SW 1271 (cell line): ENCODE results near the gene PEAK1.

ENCODE experiments used
- DNase-seq, 2 experiments: peaks; one replicate each; lab custom pipeline; 2025; lab: John Stamatoyannopoulos, UW

Gene PEAK1, protein sequence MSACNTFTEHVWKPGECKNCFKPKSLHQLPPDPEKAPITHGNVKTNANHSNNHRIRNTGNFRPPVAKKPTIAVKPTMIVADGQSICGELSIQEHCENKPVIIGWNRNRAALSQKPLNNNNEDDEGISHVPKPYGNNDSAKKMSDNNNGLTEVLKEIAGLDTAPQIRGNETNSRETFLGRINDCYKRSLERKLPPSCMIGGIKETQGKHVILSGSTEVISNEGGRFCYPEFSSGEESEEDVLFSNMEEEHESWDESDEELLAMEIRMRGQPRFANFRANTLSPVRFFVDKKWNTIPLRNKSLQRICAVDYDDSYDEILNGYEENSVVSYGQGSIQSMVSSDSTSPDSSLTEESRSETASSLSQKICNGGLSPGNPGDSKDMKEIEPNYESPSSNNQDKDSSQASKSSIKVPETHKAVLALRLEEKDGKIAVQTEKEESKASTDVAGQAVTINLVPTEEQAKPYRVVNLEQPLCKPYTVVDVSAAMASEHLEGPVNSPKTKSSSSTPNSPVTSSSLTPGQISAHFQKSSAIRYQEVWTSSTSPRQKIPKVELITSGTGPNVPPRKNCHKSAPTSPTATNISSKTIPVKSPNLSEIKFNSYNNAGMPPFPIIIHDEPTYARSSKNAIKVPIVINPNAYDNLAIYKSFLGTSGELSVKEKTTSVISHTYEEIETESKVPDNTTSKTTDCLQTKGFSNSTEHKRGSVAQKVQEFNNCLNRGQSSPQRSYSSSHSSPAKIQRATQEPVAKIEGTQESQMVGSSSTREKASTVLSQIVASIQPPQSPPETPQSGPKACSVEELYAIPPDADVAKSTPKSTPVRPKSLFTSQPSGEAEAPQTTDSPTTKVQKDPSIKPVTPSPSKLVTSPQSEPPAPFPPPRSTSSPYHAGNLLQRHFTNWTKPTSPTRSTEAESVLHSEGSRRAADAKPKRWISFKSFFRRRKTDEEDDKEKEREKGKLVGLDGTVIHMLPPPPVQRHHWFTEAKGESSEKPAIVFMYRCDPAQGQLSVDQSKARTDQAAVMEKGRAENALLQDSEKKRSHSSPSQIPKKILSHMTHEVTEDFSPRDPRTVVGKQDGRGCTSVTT (N-terminal part only)

GRCh38 chr15:77419836-77420609, at the start of gene PEAK1:
TSS of gene PEAK1 (minus strand) at chr15:77420104. CDS start at chr15:77181926, 238,178 bp downstream.
- DNase-seq = peak; percentile 97

- DNase-seq = no peak
These were observed 49.0 kb upstream of the PEAK1 start for GRCh38 chr15:77468896-77469295.

- DNase-seq = no peak
These were observed 46.6 kb upstream of the PEAK1 start for GRCh38 chr15:77466521-77466920.

DNA sequence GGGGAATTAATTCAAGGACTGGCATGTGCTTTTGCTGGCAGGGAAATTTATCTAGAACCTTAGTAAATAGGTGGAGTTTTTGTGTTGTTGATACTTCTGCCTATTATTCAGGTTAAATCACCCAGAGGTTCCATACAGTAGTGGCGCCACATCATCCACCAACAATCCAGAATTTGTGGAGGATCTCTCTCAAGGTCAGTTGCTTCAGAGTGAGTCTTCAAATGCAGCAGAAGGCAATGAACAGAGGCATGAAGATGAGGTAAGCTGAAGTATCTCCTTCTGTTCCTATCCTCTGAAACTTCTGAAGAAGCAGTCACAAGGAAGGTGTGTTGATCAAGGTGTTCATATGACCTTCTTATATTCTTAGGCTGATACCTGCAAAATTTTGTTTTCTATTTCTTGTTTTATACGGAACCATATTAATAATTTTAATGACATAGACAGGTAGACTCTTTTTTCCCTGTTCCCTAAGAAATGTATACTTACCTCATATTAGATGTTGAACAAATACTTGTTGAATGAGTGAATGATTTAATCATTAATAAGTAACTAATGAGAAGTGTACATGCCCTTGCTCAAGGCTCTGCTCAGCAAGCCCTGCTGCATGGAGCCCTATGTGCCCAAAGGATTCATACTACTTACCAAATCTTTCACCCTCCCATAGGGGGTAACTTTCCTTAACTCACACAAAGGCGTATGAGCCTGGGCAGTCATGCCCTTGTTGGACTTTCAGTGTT, 44.4 kb upstream of the PEAK1 start:
- DNase-seq = no peak

DNA sequence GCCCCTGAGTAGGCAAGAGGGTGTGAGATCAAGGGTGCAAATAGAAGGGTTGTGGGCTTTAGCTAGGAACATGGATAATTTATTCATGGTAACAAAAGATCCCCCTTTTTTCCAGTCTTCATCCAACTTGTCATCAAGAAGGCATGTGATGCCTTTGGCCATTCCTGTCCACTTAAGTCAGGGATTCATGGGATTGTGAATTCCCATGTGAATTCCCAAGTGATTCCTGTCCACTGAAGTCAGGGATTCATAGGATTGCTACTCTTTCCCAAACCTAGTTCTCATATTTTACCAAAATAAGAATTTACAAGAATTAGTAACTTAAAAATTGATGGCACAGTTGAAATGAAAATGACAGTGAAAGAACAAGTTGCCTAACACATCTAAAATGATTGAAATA, 41.6 kb upstream of the PEAK1 start:
- DNase-seq = no peak

DNA sequence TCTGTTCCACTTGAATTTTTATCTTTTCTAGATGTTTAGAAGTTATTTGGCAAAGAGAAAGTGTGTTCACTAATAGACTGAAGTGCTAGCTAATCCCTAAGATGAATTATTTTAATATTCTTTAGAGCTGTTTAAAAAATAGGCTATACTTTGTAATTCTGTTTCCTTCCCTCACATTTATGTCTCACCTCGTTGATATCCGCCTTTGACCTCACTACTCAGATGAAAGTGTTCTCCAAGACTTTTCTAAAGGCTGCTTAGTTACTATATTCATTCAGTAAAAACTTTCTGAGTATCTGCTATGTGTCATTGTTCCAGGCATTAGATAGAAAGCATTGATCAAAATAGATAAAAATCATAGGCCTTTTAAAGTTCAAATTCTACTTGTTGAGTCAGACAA, 39.1 kb upstream of the PEAK1 start:
- no peak for DNase-seq

DNA sequence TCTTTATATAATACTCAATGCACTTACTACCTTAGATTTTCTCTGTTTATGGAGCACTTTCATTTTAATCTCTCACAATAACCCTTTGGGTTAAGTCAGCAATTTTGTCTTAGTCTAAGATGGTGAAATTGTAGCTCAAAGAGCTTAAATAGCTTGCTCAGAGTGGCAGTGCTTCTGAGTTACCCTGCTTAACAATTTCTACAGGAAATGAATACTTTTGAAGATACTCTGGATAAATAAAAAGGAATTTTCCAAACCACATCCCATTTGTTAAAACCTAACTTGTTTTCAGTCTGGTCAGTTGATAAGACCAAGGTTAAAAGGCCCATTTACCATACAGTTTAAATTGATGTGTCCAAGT, 38.0 kb upstream of the PEAK1 start:
- no peak for DNase-seq

- DNase-seq = no peak
These were observed 37.4 kb upstream of the PEAK1 start for GRCh38 chr15:77457191-77457904.

GRCh38 chr15:77456746-77457145, 36.8 kb upstream of the PEAK1 start:
- no peak for DNase-seq

- peak in 1 of 2 experiments; percentile 18 for DNase-seq
These were observed 35.9 kb upstream of the PEAK1 start for GRCh38 chr15:77455696-77456321.

GRCh38 chr15:77454951-77455350, 35.0 kb upstream of the PEAK1 start:
- DNase-seq = no peak

DNA sequence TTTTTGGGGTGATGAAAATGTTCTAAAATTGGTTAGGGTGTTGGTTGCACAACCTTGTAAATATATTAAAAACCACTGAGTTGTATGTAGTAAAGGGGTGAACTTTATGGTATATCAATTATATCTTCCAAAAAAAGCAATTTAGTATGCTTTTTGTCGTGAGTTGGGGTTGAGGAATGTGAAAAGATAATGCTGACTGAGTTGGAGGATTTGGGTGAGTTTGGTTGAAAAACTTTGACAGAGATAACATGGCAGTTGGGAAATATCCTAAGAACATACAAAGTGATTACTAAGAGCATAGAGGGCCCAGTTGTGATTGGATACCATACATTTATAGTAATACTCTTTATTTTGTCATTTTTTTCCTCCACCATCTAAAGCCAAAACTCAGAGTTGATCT, 34.4 kb upstream of the PEAK1 start:
- DNase-seq = no peak

DNA sequence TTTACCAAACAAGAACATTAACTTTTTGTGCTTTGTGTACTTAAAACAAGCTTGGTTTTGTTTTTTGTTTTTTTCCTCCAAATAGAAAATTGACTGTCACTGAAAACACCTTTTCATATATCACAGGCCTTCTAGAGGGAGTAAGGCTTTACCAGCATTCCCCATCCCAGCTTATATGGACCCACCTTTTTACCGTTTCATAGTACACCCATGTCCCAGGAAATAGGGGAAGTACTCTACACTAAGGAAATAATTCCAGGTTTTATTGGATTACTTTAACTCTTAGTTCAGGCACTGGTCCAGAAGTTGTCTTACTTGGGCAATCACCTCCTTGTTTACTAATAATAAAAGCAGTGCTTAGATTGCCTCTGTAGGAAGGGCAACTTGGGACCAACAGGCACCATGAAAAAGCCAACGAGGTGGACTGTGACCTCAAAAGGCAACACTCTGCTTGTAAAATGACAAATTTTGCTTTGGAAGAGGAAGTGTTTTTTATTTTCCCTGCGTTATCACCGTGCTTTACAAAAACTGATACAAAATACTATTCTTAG, 27.0 kb upstream of the PEAK1 start:
- no peak for DNase-seq

DNA sequence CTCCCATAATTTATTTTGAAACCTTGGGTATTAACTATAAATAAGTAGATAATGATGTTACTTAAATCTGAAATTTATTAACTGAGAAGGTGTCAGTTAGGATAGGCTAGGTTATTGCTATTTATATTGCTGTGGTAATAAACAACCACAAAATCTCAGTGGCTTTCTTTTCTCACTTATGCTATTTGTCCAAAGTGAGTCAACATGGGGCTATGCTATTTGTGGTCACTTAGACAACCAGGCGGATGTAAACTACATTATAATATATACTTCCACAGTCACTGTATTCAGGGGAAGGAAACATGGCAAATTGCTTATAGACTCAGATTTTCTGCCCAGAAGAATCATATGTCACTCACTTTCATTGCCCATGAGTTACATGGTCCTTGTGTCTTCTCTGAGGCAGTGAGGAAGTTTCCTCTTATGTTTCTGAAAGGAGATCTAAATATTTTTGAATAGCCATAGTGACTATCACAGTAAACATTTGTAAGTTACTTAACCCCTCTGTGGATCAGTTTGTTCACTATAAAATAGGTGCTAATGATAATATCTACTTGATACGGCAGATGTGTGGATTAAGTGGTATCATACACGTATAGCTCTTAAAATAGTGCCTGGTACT, 20.6 kb upstream of the PEAK1 start:
- peak; percentile 32 to 86 for DNase-seq

GRCh38 chr15:77437264-77437663, 17.4 kb upstream of the PEAK1 start:
- no peak for DNase-seq

DNA sequence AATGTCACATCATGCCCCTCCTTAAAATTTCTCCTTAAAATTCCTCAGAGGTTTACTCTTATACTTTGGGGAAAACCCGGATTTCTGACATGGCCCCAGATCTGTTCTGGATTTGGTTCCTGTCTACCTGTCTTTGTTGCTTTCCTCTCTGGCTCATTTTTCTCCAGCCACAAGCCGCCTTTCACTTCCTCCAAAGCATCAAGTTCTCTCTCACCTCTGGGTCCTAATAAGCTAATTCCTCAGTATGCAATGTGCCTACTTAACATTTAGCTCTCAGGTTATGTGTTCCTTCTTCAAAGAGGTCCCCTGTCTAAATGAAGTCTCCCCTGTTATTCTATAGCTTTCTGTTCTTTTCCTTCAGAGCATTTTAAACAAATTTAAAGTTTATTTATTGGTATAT, 16.9 kb upstream of the PEAK1 start:
- no peak for DNase-seq

DNA sequence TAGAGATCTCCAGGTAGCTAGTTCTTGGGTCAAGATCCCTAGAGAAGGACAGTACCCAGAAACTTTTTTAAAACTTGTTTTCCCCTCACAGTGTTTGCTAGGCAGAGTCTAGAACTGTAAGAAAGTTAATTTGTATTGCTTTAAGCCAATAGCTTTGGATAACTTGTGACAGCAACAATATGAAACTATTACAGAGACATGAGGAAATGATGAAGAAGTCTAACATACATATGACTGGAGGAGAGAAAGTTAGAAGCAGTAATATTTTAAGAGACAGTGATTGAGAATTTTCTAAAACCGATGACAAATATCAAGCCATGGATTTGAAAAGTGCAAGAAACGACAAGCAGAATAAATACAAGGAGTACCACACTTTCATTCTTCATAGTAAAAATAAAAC, 10.7 kb upstream of the PEAK1 start:
- DNase-seq = no peak

GRCh38 chr15:77430213-77430612, 10.3 kb upstream of the PEAK1 start:
- DNase-seq = no peak

DNA sequence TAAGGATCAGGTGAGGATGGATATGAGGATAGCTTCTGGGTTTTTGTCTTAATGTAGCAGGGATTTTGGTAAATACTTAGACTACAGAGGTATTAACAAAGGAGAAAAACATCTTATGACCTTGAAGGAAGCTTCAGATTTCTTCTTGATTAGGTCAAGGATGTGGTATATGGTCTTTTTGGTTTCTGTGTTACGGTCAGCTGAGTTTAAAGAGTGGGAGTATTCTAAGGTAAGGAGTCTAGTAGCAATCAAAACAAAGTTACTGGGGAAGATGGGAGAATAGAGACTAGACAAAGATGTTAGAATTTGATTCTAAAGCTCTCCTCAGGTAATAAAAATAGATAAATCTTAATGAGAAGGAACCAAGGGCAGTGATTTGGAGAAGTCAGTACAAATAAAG, 7.0 kb upstream of the PEAK1 start:
- no peak for DNase-seq
